Caco-2 (cell line): ENCODE measurements around the gene TNS3. TPM values are rescaled to one million over a fixed set of nuclear protein-coding genes. Genes with fewer than 3 reads are reported as not detected.

Experiments
- BruUV-seq: library from RNA; stranded (reverse); fragments of 400-500 nt; replicated peaks from 2 replicates; lab custom pipeline; 2021; lab: Mats Ljungman, UMichigan
- CTCF ChIA-PET: fragments of 300-600 bp; sonication (Branson Sonifier 250); formaldehyde crosslinking; loops from one replicate; lab custom pipeline; 2022; ENCODE audit warnings: antibody characterized with exemption; lab: Charles Lee
- POLR2A ChIA-PET: fragments of 300-600 bp; sonication (Branson Sonifier 250); formaldehyde crosslinking; loops from one replicate; lab custom pipeline; 2022; ENCODE audit warnings: antibody characterized with exemption; lab: Charles Lee
- DNase-seq, 2 experiments: peaks; one replicate each; pipeline versions ENCODE4 v3.0.0 to v3.0.0-alpha.2; 2020 to 2022
- H3K27me3 ChIP-seq: replicated peaks from 2 replicates; pipeline ENCODE4 v1.6.0; 2011; ENCODE audit warnings: low read length; ENCODE audit not compliant: control insufficient read depth, insufficient read depth
- H3K36me3 ChIP-seq: 2 replicates; pipeline ENCODE4 v1.5.1; 2011; ENCODE audit warnings: low read length; ENCODE audit not compliant: control insufficient read depth, insufficient read depth
- H3K4me1 ChIP-seq: fragments of 250-450 bp; sonication (Bioruptor Pico); 2 replicates; pipeline ENCODE4 v1.5.1; 2020; ENCODE audit warnings: mild to moderate bottlenecking
- H3K4me3 ChIP-seq: 2 replicates; pipeline ENCODE4 v1.5.1; 2011; ENCODE audit warnings: low read depth, mild to moderate bottlenecking, control low read depth, low read length
- H3K9me3 ChIP-seq: fragments of 250-450 bp; sonication (Bioruptor Pico); 2 replicates; pipeline ENCODE4 v1.5.1; 2020; ENCODE audit warnings: mild to moderate bottlenecking, moderate library complexity
- H3K27ac Mint-ChIP-seq: one replicate; pipeline ENCODE4 v1.8.0; 2022; ENCODE audit warnings: mixed read lengths; ENCODE audit not compliant: unreplicated experiment
- H3K27me3 Mint-ChIP-seq: one replicate; pipeline ENCODE4 v1.8.0; 2022; ENCODE audit warnings: mixed read lengths; ENCODE audit not compliant: insufficient read depth, unreplicated experiment
- H3K36me3 Mint-ChIP-seq: one replicate; pipeline ENCODE4 v1.8.0; 2022; ENCODE audit warnings: mild to moderate bottlenecking, mixed read lengths; ENCODE audit not compliant: insufficient read depth, unreplicated experiment
- H3K4me1 Mint-ChIP-seq: one replicate; pipeline ENCODE4 v1.8.0; 2022; ENCODE audit warnings: low read depth, mixed read lengths; ENCODE audit not compliant: unreplicated experiment
- H3K4me3 Mint-ChIP-seq: one replicate; pipeline ENCODE4 v1.8.0; 2022; ENCODE audit warnings: mild to moderate bottlenecking, moderate library complexity, mixed read lengths; ENCODE audit not compliant: unreplicated experiment
- H3K9me3 Mint-ChIP-seq: one replicate; pipeline ENCODE4 v1.8.0; 2022; ENCODE audit warnings: mixed read lengths; ENCODE audit not compliant: unreplicated experiment
- intact Hi-C: fragments of 100-400 bp; cut with micrococcal nuclease; formaldehyde crosslinking; loops from one replicate; pipeline ENCODE4 v1.10.0; 2022; ENCODE audit not compliant: unreplicated experiment
- total RNA-seq: library from RNA; stranded (reverse); gene quantifications from 2 replicates; pipeline ENCODE4 v1.2.3, GENCODE V29; 2022
- TF ChIP-seq, protein P1 (sequence below), 2 experiments: fragments of 200-600 bp in 1 of 2; IDR thresholded peaks; 1 replicate in 1 of 2; 2 replicates in 1 of 2; pipeline versions ENCODE4 v1.5.1 to v1.8.0; 2011 to 2022; ENCODE audit warnings: antibody characterized with exemption in 1 of 2, control low read depth in 1 of 2, inconsistent platforms in 1 of 2, low read depth in 1 of 2, low read length in 1 of 2, mild to moderate bottlenecking in 1 of 2, moderate library complexity in 1 of 2; ENCODE audit not compliant: insufficient read depth in 1 of 2, severe bottlenecking in 1 of 2, unreplicated experiment in 1 of 2

The TNS3 gene
- total RNA-seq, 1 experiment from 2014 or later, result 263 TPM

DNA sequence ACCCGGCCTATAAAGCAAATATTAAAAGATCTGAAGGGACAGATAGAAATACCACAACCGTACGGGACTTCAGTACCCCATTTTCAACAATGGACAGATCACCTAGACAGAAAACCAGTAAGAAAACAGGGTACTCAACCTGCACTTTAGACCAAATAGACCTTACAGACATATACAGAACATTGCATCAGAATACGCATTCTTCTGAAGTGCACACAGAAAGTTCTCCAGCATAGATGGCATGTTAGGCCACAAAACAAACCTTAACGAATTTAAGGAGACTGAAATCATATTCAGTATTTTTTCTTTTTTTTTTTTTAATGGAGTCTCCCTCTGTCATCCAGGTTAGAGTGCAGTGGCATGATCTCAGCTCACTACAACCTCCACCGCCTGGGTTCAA is 151.5 kb downstream of the TNS3 start:
- H3K36me3 Mint-ChIP-seq, result peaks cover 100% of the 10 kb centered on the region
- POLR2A ChIA-PET, result no interaction called here
- H3K9me3 Mint-ChIP-seq, result no peaks in the 10 kb centered on the region
- H3K9me3 ChIP-seq, result no peaks in the 10 kb centered on the region
- peaks cover 7% of the 10 kb centered on the region for H3K4me1 Mint-ChIP-seq
- CTCF ChIA-PET, result no interaction called here
- no peaks in the 10 kb centered on the region for H3K27me3 Mint-ChIP-seq
- no peak overlapping the region for H3K27ac Mint-ChIP-seq
- no TSS peak for BruUV-seq
- H3K4me1 ChIP-seq, result peaks cover 4% of the 10 kb centered on the region; the same call in 1 of the 2 replicates
- no peak overlapping the region for H3K4me3 ChIP-seq
- H3K27me3 ChIP-seq, result no peaks in the 10 kb centered on the region
- H3K36me3 ChIP-seq, result peaks cover 5% of the 10 kb centered on the region
- intact Hi-C loops, result no loop called here
- no peak for DNase-seq
- TF ChIP-seq, protein P1, sequence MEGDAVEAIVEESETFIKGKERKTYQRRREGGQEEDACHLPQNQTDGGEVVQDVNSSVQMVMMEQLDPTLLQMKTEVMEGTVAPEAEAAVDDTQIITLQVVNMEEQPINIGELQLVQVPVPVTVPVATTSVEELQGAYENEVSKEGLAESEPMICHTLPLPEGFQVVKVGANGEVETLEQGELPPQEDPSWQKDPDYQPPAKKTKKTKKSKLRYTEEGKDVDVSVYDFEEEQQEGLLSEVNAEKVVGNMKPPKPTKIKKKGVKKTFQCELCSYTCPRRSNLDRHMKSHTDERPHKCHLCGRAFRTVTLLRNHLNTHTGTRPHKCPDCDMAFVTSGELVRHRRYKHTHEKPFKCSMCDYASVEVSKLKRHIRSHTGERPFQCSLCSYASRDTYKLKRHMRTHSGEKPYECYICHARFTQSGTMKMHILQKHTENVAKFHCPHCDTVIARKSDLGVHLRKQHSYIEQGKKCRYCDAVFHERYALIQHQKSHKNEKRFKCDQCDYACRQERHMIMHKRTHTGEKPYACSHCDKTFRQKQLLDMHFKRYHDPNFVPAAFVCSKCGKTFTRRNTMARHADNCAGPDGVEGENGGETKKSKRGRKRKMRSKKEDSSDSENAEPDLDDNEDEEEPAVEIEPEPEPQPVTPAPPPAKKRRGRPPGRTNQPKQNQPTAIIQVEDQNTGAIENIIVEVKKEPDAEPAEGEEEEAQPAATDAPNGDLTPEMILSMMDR (IDR thresholded peaks at IDR 0.05; ENCODE audit: insufficient read depth in 1 of 2, low read depth in 1 of 2, low read length in 1 of 2, severe bottlenecking in 1 of 2, unreplicated experiment in 1 of 2), result no peak
- H3K4me3 Mint-ChIP-seq, result no peak overlapping the region

DNA sequence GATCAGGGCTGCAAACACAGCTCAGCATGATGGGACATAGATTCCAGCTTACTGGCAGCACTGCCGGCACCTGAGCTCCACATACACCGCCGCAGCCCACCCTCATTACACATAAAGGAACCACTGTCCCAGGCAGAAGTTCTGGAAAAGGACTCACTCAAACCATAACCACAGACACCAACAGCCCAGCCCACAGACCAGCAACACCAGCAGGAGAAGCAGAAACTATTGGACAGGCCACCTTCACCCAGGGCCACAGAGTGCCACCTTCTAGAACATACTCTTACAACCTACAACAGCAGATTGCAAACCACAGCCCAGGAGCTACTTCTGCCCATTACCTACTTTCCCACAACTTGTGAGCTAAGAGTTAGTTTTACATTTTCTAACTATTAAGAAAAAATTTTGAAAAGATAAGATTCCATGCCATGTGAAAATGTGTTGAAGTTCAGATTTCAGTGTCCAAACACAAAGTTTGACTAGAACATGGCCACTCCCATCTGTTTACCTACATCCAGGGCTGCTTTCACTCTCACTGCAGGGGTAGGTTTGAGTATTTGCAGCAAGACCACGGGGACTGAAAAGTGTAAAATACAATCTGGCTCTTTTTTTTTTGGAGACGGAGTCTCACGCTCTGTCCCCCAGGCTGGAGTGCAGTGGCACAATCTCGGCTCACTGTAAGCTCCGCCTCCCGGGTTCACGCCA is 153.0 kb downstream of the TNS3 start:
- no peaks in the 10 kb centered on the region for H3K27me3 Mint-ChIP-seq
- H3K4me1 Mint-ChIP-seq, result peaks cover 7% of the 10 kb centered on the region
- ChIA-PET CTCF (no interaction called here), POLR2A (interaction anchor here (0.6 kb wide), 1 partner anchor 75 kb away, joined by 4 read pairs; no protein-coding TSS in a partner anchor)
- H3K27ac Mint-ChIP-seq, result no peak overlapping the region
- peaks cover 9% of the 10 kb centered on the region for H3K36me3 ChIP-seq
- H3K4me1 ChIP-seq, result peaks cover 4% of the 10 kb centered on the region; the same call in 1 of the 2 replicates
- H3K36me3 Mint-ChIP-seq, result peaks cover 100% of the 10 kb centered on the region
- no peaks in the 10 kb centered on the region for H3K27me3 ChIP-seq
- H3K9me3 ChIP-seq, result no peaks in the 10 kb centered on the region
- DNase-seq, result no peak
- H3K4me3 ChIP-seq, result no peak overlapping the region
- no TSS peak for BruUV-seq
- no peak overlapping the region for H3K4me3 Mint-ChIP-seq
- H3K9me3 Mint-ChIP-seq, result no peaks in the 10 kb centered on the region
- intact Hi-C loops, result no loop called here
- TF ChIP-seq, protein P1 (IDR thresholded peaks at IDR 0.05; ENCODE audit: insufficient read depth in 1 of 2, low read depth in 1 of 2, low read length in 1 of 2, severe bottlenecking in 1 of 2, unreplicated experiment in 1 of 2), result no peak

DNA sequence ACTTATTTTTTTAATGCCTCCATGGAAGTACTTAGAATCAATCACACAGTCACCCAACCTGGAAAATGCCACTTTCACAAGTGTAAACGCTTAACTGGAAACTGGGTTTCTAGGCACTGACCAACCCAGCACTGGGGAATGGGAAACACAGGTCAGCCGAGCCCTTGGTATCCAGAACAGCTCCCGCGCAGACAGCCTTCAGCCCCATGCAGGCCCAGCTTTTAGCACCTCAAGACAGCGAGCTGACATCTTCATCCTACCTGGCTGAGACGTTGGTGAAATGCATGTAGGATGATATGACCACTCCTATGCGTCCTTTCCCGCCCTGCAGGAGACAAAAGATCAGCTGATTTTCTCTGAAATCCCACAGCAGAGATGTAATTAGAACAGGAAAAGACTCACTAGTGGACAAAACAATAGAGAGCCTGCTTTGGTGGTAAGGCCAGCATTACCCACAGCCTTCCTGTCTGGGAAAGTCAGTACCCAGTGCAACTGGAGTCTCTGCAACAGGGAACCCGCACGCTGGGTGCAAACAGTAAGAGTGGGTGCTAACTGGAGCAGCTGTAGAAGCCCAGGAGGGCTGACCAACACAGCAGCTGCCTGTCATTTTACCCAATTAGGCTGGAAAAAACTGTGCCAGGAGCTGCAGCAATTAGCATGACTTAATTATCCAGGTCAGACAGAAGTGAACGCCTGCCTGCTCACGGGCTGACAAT is 153.7 kb downstream of the TNS3 start:
- ChIA-PET CTCF (no interaction called here), POLR2A (interaction anchor here (0.6 kb wide), 1 partner anchor 75 kb away, joined by 4 read pairs; no protein-coding TSS in a partner anchor)
- DNase-seq, result no peak
- H3K4me1 Mint-ChIP-seq, result peaks cover 7% of the 10 kb centered on the region
- no peak overlapping the region for H3K4me3 Mint-ChIP-seq
- intact Hi-C loops, result no loop called here
- no peak overlapping the region for H3K4me3 ChIP-seq
- H3K36me3 Mint-ChIP-seq, result peaks cover 100% of the 10 kb centered on the region
- TF ChIP-seq, protein P1 (IDR thresholded peaks at IDR 0.05; ENCODE audit: insufficient read depth in 1 of 2, low read depth in 1 of 2, low read length in 1 of 2, severe bottlenecking in 1 of 2, unreplicated experiment in 1 of 2), result no peak
- peaks cover 11% of the 10 kb centered on the region for H3K36me3 ChIP-seq
- no TSS peak for BruUV-seq
- no peaks in the 10 kb centered on the region for H3K9me3 ChIP-seq
- H3K4me1 ChIP-seq, result peaks cover 4% of the 10 kb centered on the region; the same call in 1 of the 2 replicates
- H3K27ac Mint-ChIP-seq, result no peak overlapping the region
- no peaks in the 10 kb centered on the region for H3K9me3 Mint-ChIP-seq
- no peaks in the 10 kb centered on the region for H3K27me3 ChIP-seq
- no peaks in the 10 kb centered on the region for H3K27me3 Mint-ChIP-seq
